GM12872 (cell line): ENCODE measurements around the gene EBLN2.

Experiments used
- TF ChIP-seq, protein P1 (sequence below): IDR thresholded peaks from 3 replicates; pipeline ENCODE4 v1.5.1; 2011; ENCODE audit warnings: low read depth, mild to moderate bottlenecking, low read length, moderate library complexity; ENCODE audit not compliant: insufficient read depth

Gene EBLN2

DNA sequence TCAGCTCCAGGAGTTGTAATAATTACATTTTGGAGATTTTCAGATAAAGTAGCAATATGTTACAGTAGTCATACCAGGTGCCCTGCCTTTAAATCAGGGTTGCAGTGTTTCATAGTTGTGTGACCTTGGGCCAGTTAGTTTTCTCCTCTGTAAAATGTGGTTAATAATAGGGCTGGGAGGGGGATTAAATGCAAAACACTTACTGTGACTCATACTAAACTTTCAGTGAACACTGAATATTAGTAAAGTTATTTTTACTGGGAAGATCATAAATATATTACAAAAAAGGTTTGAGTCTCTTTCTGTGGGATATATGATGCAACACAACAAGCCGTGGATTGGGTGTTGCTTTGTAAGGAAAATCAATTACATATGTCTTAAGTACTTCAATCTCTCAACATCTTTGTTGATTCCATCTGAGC lies 1.1 kb upstream of the EBLN2 start:
- TF ChIP-seq, protein P1, sequence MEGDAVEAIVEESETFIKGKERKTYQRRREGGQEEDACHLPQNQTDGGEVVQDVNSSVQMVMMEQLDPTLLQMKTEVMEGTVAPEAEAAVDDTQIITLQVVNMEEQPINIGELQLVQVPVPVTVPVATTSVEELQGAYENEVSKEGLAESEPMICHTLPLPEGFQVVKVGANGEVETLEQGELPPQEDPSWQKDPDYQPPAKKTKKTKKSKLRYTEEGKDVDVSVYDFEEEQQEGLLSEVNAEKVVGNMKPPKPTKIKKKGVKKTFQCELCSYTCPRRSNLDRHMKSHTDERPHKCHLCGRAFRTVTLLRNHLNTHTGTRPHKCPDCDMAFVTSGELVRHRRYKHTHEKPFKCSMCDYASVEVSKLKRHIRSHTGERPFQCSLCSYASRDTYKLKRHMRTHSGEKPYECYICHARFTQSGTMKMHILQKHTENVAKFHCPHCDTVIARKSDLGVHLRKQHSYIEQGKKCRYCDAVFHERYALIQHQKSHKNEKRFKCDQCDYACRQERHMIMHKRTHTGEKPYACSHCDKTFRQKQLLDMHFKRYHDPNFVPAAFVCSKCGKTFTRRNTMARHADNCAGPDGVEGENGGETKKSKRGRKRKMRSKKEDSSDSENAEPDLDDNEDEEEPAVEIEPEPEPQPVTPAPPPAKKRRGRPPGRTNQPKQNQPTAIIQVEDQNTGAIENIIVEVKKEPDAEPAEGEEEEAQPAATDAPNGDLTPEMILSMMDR = no peak

DNA sequence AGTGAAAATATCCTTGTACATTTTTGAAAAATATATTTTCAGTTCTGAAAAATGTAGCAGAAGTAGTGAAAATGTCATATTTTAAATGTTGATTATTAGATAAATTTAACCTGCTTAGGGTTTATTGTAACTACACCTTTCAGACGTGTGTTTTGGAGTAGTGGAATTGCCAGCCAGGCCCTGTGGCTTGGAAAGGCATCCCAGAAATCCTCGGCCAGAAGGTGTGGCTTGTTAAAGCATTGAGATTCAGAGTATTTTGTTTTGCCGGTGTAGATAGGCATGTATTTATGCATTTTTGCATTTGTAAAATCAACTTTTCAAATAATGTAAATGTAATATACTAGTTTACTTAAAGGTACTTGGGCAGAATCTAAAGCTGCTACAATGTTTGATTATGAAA lies 7.0 kb downstream of the EBLN2 start:
- TF ChIP-seq, protein P1 = no peak

DNA sequence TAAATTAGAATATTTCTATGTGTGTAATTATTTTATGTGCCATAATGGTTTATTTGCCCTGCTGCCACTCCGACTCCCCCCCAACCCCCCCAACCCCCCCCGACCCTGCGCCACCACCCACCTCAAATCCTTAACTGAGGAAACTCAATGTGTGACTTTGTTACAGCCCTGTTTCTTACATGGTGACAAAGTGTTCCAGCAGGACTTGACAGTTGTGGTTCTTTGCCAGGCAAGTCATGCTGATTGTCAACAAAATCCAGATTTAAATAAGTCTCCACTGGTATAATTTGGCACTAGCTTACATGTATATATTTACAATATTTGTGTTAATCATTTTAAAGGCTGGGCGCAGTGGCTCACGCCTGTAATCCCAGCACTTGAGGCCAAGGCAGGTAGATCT lies 7.7 kb downstream of the EBLN2 start:
- TF ChIP-seq, protein P1 = no peak

DNA sequence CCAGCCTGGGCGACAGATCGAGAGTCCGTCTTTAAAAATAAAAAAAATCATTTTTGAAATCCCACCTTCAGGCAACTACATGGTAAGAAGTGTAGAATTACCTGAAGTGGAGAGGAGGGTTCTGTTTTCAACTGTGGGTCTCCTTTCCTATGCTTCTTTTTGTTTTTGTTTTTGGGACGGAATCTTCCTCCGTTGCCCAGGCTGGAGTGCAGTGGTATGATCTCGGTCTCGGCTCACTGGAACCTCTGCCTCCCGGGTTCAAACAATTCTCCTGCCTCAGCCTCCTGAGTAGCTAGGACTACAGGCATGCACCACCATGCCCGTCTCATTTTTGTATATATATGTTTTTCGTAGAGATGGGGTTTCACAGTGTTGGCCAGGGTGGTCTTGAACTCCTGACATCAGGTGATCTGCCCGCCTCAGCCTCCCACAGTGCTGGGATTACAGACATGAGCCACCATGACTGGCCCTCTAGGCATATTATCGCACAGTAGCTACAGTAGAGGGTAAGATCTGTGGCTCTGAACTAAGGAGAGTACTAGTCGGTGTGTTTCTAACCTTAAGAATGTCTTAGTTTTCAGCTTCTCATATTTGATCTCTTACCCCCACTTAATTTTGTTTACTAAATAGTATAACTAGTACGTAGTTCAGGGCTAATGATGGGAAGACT lies 8.5 kb downstream of the EBLN2 start:
- TF ChIP-seq, protein P1 = no peak

DNA sequence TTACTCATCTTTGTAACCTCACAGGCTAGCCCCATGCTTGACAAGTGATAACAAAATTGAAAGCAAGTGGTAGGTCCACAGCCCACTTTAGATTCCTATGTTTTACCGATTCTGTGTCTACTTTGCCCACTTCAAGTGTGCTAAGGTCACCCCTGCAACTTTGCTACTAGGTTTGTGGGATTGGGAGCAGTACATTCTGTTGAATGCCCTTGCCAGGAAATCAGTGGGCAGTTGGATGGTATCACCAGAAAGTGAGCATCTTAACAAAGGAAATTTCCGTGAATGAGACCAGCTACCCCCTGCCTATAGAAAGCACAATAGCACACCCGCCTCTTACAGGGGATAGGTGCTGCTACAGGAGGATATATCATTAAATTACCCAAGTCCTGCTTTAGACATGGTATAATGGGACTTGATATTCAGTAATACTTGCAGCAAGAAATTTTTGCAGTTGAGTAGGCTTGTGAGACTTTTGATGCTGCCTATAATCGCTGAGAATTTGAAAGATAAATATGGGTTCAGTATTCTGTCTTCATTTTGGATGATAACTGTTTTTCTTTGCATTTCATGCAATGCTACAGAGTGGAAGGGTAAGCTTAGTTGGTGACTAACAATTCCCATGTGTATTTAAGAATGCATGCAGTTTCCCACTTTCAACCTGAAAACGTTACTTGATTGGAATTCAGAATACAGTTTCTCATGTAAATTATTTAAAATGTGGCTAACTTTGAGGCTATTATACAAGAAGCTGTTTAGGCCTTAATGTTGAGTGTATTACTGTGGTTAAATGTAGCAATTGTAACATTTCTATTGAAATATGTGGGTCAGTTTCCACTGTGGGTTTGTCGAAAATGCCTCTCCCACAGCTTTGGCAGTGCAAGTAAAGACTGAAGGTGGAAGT lies 9.5 kb downstream of the EBLN2 start:
- TF ChIP-seq, protein P1 = no peak

DNA sequence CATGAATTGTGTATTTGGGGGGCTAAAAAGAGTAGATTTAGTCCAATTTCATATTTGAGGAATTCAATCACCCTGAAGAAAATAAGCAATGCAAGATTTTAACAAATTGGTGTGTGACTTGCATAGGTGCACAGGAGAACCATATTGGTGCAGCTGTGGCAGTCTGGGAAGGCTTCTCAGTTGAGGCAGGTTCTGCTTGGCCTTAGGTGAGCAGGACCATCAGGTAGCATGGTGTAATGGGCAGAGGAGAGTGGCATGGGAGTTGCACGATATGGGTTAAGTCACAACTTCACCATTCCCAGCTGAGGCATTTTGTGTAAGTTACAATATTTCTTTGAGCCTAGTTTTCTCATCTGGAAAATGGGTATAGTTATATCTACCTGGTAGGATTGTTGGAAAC lies 10.5 kb downstream of the EBLN2 start:
- TF ChIP-seq, protein P1 = no peak

DNA sequence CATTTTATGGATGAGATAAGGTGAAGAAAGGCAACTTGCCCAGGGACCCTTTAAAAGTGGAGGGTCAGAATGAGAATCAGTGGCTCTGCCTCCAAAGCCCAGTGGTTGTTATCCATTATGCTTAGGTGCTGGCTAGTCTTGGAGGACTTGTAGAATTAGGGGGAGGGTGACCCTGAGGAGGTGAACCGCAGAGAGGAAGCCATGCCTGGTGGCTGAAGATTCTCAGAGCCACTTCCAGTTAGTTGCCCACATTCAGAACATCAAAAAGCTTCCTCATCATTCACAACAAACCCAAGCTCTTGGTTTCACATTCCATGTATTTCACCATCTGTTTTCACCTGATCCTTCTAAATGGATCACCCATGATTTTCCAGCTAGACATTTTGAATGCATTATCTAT lies 11.2 kb downstream of the EBLN2 start:
- TF ChIP-seq, protein P1 = no peak
